Transverse colon (tissue), 4 donors: ENCODE measurements around the gene BAIAP2.

ENCODE experiments used
- CTCF ChIP-seq, 5 experiments: fragments of 200-600 bp in 3 of 5; fragments of 450-650 bp in 2 of 5; sonication (generic) in 3 of 5; IDR thresholded peaks; 1 replicate in 2 of 5; 2 replicates in 3 of 5; pipeline ENCODE4 v1.5.1; 2016 to 2017; ENCODE audit warnings: antibody characterized with exemption in 5 of 5, inconsistent platforms in 3 of 5, mild to moderate bottlenecking in 2 of 5, moderate library complexity in 1 of 5
- EP300 ChIP-seq: sonication (generic); formaldehyde crosslinking; IDR thresholded peaks from one replicate; pipeline ENCODE4 v1.6.1; 2017; ENCODE audit warnings: antibody characterized with exemption, low read depth
- POLR2A ChIP-seq: fragments of 450-650 bp; IDR thresholded peaks from one replicate; pipeline ENCODE4 v1.6.1; 2016; ENCODE audit warnings: antibody characterized with exemption, mild to moderate bottlenecking, moderate library complexity
- POLR2AphosphoS5 ChIP-seq, 3 donors: sonication (generic); formaldehyde crosslinking; IDR thresholded peaks; one replicate each; pipeline ENCODE4 v1.6.1; 2016; ENCODE audit warnings: antibody characterized with exemption in 3 of 3

DNA sequence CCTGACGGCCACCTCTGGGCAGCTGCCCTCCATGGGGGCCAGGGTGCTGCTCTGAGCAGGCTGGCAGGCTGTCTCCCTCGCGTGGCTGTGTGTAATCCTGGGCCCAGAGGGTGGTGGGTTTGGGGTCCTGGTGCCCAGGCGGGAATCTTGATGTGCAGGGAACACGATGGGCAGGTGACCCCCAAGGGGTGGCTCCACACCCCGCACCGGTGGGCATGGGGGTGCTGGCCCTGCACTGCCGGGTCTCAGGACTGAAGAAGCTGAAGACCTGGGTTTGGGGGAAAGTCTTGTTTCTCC, 34.7 kb upstream of the BAIAP2 start:
- TF ChIP-seq POLR2A (no peak), CTCF (IDR thresholded peaks at IDR 0.05) (no peak), POLR2AphosphoS5 (IDR thresholded peaks at IDR 0.05) (no peak), EP300 (no peak)
